GM19324 (cell line): Measurements from ENCODE around the gene SFXN3.
A peak's percentile ranks its signal among the peaks of the same experiment; 100 is the strongest.

Experiments
- ATAC-seq: cut with Tn5 transposase; IDR thresholded peaks from one replicate; pipeline ENCODE4 v1.9.1; 2021; ENCODE audit warnings: mild to moderate bottlenecking, moderate library complexity; ENCODE audit not compliant: unreplicated experiment, low FRiP score

SFXN3 gene

GRCh38 chr10:101031128-101031795 lies at the start of gene SFXN3, which contains the start of gene PDZD7:
SFXN3 (plus strand) TSS chr10:101031234; CDS start chr10:101034695, 3,461 bp downstream.
PDZD7 (minus strand) TSS chr10:101031129; CDS start chr10:101030219, 910 bp downstream.
- peak; percentile 89 for ATAC-seq

GRCh38 chr10:100982916-100983830 lies 47.9 kb upstream of the SFXN3 start:
- no peak for ATAC-seq

GRCh38 chr10:100983868-100984671 lies 47.0 kb upstream of the SFXN3 start:
- no peak for ATAC-seq

- no peak for ATAC-seq
Observed at GRCh38 chr10:100984672-100985177, 46.3 kb upstream of the SFXN3 start.

GRCh38 chr10:100985336-100985735 lies 45.7 kb upstream of the SFXN3 start:
- no peak for ATAC-seq

GRCh38 chr10:100986623-100986951 lies 44.4 kb upstream of the SFXN3 start:
- ATAC-seq: no peak

GRCh38 chr10:100986952-100987684 lies 43.9 kb upstream of the SFXN3 start, which contains the start of the genes MRPL43 and TWNK:
MRPL43 (minus strand) TSS chr10:100987497; CDS start chr10:100987443, 54 bp downstream.
TWNK (plus strand) TSS chr10:100987543; CDS start chr10:100988211, 668 bp downstream.
- peak; percentile 79 for ATAC-seq

GRCh38 chr10:100987685-100988049 lies 43.4 kb upstream of the SFXN3 start:
- ATAC-seq: peak; percentile 5

GRCh38 chr10:100988166-100988565 lies 42.9 kb upstream of the SFXN3 start:
- ATAC-seq: no peak

GRCh38 chr10:100989088-100989487 lies 41.9 kb upstream of the SFXN3 start:
- ATAC-seq: no peak

- no peak for ATAC-seq
Observed at GRCh38 chr10:100993986-100994708, 36.9 kb upstream of the SFXN3 start.

GRCh38 chr10:100995181-100995580 lies 35.9 kb upstream of the SFXN3 start:
- no peak for ATAC-seq

- ATAC-seq: no peak
Observed at GRCh38 chr10:100996678-100997359, 34.2 kb upstream of the SFXN3 start.

- peak; percentile 38 for ATAC-seq
Observed at GRCh38 chr10:100997360-100998182, 33.5 kb upstream of the SFXN3 start.

GRCh38 chr10:100998183-100998990 lies 32.6 kb upstream of the SFXN3 start:
- peak; percentile 25 for ATAC-seq

- ATAC-seq: peak; percentile 44
Observed at GRCh38 chr10:100998991-100999741, 31.9 kb upstream of the SFXN3 start.
